OCI-LY3 (cell line): ENCODE data around the gene GRM4.

Experiments
- H2AFZ ChIP-seq: fragments of 200-600, 300-600 bp; shearing (Covaris generic); 2 replicates; pipeline ENCODE4 v1.6.0; 2014; ENCODE audit warnings: antibody characterized with exemption, low read depth, low read length
- H3K27ac ChIP-seq: fragments of 200-600, 300-600 bp; sonication (generic); 2 replicates; pipeline ENCODE4 v1.5.1; 2014; ENCODE audit warnings: mild to moderate bottlenecking, low read length, moderate library complexity, mixed read lengths
- H3K27me3 ChIP-seq: fragments of 200-600, 300-600 bp; sonication (generic); 2 replicates; pipeline ENCODE4 v1.6.1; 2014; ENCODE audit warnings: low read depth, low read length, mixed read lengths
- H3K36me3 ChIP-seq: fragments of 200-600, 300-600 bp; sonication (generic); replicated peaks from 2 replicates; pipeline ENCODE3; 2014; ENCODE audit warnings: low read depth, low read length, mixed read lengths
- H3K4me1 ChIP-seq: fragments of 300-600, 200-600 bp; sonication (generic); 2 replicates; pipeline ENCODE4 v1.6.1; 2014; ENCODE audit warnings: low read length, mixed read lengths
- H3K4me2 ChIP-seq: fragments of 200-600, 300-600 bp; sonication (generic); 2 replicates; pipeline ENCODE4 v1.6.1; 2014; ENCODE audit warnings: low read length, mixed read lengths
- H3K4me3 ChIP-seq: fragments of 300-600, 200-600 bp; sonication (generic); 2 replicates; pipeline ENCODE4 v1.5.1; 2014; ENCODE audit warnings: antibody characterized with exemption, mild to moderate bottlenecking, low read length, moderate library complexity
- H3K79me2 ChIP-seq: fragments of 300-600, 200-600 bp; shearing (Covaris generic); 2 replicates; pipeline ENCODE4 v1.6.1; 2014; ENCODE audit warnings: mild to moderate bottlenecking, low read length, mixed read lengths
- H3K9ac ChIP-seq: fragments of 300-600, 200-600 bp; shearing (Covaris generic); 2 replicates; pipeline ENCODE4 v1.6.0; 2014; ENCODE audit warnings: mild to moderate bottlenecking, low read length, moderate library complexity
- H3K9me3 ChIP-seq: fragments of 200-600, 300-600 bp; shearing (Covaris generic); 2 replicates; pipeline ENCODE4 v1.6.1; 2014; ENCODE audit warnings: low read length, mixed read lengths; ENCODE audit not compliant: insufficient read depth
- H4K20me1 ChIP-seq: fragments of 200-600, 300-600 bp; sonication (generic); 2 replicates; pipeline ENCODE4 v1.6.1; 2016; ENCODE audit warnings: low read length, mixed read lengths; ENCODE audit not compliant: insufficient read depth
- EZH2phosphoT487 ChIP-seq: fragments of 200-600 bp; shearing (Covaris generic); IDR thresholded peaks from 2 replicates; pipeline ENCODE4 v1.6.1; 2018; ENCODE audit warnings: antibody characterized with exemption, mixed run types, low read depth
- TF ChIP-seq, protein P1 (sequence below): fragments of 200-600, 300-600 bp; sonication (generic); IDR thresholded peaks from 2 replicates; pipeline ENCODE4 v1.5.1; 2014; ENCODE audit warnings: antibody characterized with exemption, low read length, low read depth

The GRM4 gene

GRCh38 chr6:33998660-33999059, 147.2 kb downstream of the GRM4 start:
- no peak overlapping the region for H3K9ac ChIP-seq
- no peaks in the 10 kb centered on the region for H3K4me1 ChIP-seq

GRCh38 chr6:33997265-33997664, 148.6 kb downstream of the GRM4 start:
- H3K4me1 ChIP-seq: no peaks in the 10 kb centered on the region
- H3K9me3 ChIP-seq: no peaks in the 10 kb centered on the region
- H3K27ac ChIP-seq: no peak overlapping the region
- no peak overlapping the region for H3K4me3 ChIP-seq
- H3K79me2 ChIP-seq: no peaks in the 10 kb centered on the region
- H4K20me1 ChIP-seq: no peaks in the 10 kb centered on the region
- no peak overlapping the region for H3K9ac ChIP-seq
- TF ChIP-seq, protein P1, sequence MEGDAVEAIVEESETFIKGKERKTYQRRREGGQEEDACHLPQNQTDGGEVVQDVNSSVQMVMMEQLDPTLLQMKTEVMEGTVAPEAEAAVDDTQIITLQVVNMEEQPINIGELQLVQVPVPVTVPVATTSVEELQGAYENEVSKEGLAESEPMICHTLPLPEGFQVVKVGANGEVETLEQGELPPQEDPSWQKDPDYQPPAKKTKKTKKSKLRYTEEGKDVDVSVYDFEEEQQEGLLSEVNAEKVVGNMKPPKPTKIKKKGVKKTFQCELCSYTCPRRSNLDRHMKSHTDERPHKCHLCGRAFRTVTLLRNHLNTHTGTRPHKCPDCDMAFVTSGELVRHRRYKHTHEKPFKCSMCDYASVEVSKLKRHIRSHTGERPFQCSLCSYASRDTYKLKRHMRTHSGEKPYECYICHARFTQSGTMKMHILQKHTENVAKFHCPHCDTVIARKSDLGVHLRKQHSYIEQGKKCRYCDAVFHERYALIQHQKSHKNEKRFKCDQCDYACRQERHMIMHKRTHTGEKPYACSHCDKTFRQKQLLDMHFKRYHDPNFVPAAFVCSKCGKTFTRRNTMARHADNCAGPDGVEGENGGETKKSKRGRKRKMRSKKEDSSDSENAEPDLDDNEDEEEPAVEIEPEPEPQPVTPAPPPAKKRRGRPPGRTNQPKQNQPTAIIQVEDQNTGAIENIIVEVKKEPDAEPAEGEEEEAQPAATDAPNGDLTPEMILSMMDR: no peak
- TF ChIP-seq EZH2phosphoT487: no peak
- no peak overlapping the region for H3K4me2 ChIP-seq
- H3K36me3 ChIP-seq: no peaks in the 10 kb centered on the region
- H3K27me3 ChIP-seq: no peaks in the 10 kb centered on the region; the same call in 1 of the 2 replicates
- H2AFZ ChIP-seq: no peak overlapping the region

More at GRCh38 chr6:33998660-33999059, 147.2 kb downstream of the GRM4 start:
- Histone ChIP-seq H3K79me2 (no peaks in the 10 kb centered on the region), H3K4me2 (no peak overlapping the region), H2AFZ (no peak overlapping the region), H3K4me3 (no peak overlapping the region), H3K36me3 (no peaks in the 10 kb centered on the region), H4K20me1 (no peaks in the 10 kb centered on the region), H3K27ac (no peak overlapping the region), H3K27me3 (no peaks in the 10 kb centered on the region; the same call in 1 of the 2 replicates), H3K9me3 (no peaks in the 10 kb centered on the region)
- TF ChIP-seq, protein P1: no peak
- TF ChIP-seq EZH2phosphoT487: no peak

DNA sequence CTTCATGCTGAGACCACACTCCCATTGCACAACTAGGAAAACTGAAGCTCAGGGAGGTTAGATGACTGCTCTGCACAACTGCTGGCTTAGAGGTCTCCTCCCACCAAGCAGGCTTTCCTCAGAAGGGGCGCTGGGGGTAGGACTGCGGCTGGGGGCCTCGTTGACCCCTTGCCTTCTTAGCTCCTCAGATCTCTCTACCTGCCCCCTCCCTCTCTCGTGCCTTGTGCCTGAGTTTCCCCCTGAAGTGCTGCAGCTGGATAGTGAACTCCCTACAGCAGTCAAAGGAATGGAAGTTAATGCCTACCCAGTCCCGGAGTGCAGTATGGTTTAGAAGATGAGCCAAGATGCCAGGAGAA, 149.8 kb downstream of the GRM4 start:
- H3K4me1 ChIP-seq: no peaks in the 10 kb centered on the region
- no peak overlapping the region for H2AFZ ChIP-seq
- H3K27me3 ChIP-seq: no peaks in the 10 kb centered on the region; the same call in 1 of the 2 replicates
- no peaks in the 10 kb centered on the region for H3K79me2 ChIP-seq
- H3K4me3 ChIP-seq: no peak overlapping the region
- no peaks in the 10 kb centered on the region for H3K36me3 ChIP-seq
- H3K27ac ChIP-seq: no peak overlapping the region
- H3K9ac ChIP-seq: no peak overlapping the region
- no peak for TF ChIP-seq EZH2phosphoT487
- TF ChIP-seq, protein P1: no peak
- H4K20me1 ChIP-seq: no peaks in the 10 kb centered on the region
- no peaks in the 10 kb centered on the region for H3K9me3 ChIP-seq
- no peak overlapping the region for H3K4me2 ChIP-seq

DNA sequence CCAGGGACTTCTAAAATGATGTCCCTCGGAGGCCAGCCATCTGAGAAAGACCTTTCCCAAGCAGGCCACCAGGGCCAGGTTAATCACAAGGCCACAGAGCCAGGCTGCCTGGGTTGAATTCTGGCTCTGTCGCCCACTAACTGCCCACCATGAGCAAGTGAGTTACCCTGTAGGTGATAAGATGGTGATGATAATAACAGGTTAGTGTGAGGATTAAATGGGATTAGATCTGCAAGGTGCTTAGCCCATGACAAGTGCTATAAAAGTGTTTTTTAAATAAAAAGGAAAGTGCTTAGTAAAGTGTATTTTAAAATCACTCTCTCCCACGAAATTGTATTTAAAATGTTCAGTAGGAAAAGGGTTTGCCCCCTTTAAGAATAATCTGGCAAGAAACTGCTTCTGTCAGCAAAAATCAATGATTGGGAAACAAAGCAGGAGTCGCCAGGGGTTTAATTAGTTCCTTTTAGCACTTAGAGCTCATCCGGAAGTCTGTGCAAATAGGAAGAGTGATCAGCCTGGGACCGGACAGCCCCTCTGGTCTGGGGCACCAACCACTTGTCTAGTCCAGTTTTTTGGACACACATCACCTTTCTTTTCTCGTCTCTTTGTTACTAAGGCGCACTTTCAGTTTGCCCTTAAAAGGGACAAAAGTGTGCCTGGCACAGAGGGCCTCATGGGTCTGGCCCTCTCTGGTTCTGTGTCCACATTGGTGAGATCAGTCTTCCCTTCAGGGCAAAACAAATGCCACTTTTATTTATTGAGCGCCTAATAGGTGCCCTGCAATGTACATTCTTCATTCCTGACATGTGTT, 150.4 kb downstream of the GRM4 start:
- H3K4me2 ChIP-seq: no peak overlapping the region
- no peaks in the 10 kb centered on the region for H3K4me1 ChIP-seq
- H3K27me3 ChIP-seq: no peaks in the 10 kb centered on the region; the same call in 1 of the 2 replicates
- no peak overlapping the region for H3K27ac ChIP-seq
- TF ChIP-seq, protein P1: no peak
- no peak for TF ChIP-seq EZH2phosphoT487
- no peak overlapping the region for H2AFZ ChIP-seq
- no peak overlapping the region for H3K9ac ChIP-seq
- H4K20me1 ChIP-seq: no peaks in the 10 kb centered on the region
- no peak overlapping the region for H3K4me3 ChIP-seq
- H3K9me3 ChIP-seq: no peaks in the 10 kb centered on the region
- no peaks in the 10 kb centered on the region for H3K36me3 ChIP-seq
- no peaks in the 10 kb centered on the region for H3K79me2 ChIP-seq
